Fibroblast of the conjunctiva (primary cell): ENCODE results near the gene ZNF778.
"Not testable (repeated sequence)": the region's sequence is repeated elsewhere in the genome, so short reads cannot be mapped to it uniquely, and the experiment has no call there.

Experiments used
- DNase-seq: peaks from one replicate; pipeline ENCODE4 v3.0.0-alpha.2; 2010; ENCODE audit warnings: low read depth

The ZNF778 gene

DNA sequence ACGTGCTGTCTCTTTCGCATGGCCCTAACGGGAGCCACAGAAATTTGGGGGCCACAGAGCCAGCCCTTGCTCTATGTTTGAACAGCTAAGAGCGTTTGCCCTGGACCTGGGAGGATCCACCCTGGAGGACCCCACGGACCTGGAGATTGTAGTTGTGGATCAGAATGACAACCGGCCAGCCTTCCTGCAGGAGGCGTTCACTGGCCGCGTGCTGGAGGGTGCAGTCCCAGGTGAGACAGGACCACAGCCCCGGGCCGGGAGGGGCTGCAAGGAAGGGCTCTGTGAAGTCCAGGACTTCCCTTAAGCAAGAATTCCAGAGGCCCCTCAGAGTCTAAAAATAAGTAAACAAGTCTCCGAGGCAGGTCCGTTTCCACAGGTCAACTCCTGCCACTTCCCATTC, 34.0 kb upstream of the ZNF778 start:
- no peak for DNase-seq

DNA sequence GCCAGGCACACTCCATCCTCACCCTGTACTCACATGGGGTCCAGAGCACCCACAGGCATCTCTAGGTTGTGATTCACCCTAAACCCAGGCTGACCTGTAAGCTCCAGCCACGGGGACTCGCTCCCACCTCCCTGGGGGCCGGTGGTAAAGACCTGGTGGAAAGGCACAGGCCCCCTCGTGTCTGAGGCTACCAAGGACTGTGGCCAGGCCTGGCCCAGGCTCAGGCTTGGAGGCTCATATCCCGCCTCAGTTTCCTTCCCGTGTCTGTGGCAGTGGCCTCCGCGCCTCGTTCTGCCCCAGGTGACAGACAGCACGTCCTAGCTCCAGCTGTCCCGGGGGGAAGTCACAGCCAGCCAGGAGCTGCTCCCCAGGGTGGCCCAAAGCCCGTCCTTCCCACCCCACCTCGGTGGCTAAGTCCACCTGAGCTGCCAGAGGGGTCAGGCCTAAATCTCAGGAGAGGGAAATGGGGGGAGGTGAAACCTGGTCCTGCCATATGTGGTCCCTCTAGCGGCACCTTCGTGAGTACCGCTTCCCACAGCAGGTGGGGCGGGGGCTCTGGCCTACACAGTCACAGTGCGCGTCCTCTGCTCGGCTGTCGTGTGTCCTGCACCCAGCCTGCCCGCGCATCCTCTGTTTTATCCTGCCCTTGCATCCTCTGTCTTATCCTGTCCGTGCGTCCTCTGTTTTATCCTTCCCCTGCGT, 33.4 kb upstream of the ZNF778 start:
- DNase-seq: no peak

DNA sequence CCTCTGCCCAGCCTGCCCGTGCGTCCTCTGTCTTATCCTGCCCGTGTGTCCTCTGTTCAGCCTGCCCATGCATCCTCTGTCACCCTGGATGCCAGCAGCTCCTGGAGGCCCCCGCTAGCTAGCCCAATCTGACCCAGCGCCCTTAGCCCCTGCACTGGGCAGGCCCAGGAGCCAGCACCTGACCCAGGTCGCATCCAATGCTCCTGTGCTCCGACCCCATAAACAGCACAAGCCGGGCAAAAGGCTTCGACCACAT, 32.9 kb upstream of the ZNF778 start:
- no peak for DNase-seq

DNA sequence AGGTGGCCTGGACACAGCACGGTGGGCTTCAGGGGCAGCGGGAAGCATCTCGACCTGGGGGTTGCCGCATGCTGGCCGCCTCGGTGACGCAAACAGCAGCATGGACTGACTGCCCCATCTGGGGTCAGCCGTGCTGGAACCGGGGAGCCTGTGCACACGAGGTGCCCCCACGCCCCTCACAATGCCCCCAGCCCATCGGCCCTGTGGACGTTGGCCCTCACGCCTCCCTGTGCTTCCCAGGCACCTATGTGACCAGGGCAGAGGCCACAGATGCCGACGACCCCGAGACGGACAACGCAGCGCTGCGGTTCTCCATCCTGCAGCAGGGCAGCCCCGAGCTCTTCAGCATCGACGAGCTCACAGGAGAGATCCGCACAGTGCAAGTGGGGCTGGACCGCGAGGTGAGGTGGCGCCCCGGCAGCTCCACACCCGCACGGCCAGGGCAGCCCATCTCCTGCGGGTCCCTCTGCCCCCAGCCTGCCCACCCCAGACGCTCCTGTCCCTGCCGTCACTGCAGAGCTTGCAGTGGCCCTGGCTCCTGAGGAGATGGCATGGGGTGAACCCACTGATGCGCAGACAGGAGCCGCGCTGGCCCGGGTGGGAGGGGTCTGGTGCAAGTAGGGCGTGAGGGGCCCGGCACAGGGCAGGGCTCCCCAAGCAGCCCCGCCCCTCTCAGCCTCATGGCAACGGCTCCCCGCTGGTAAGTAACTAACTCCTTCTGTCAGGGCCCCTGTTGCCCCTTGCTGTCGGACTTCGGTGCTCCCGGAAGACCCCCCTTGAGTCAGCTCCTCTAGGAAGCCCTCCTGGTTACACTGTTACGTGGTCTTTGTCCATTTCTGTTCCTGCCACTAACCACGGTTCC, 32.3 kb upstream of the ZNF778 start:
- no peak for DNase-seq

DNA sequence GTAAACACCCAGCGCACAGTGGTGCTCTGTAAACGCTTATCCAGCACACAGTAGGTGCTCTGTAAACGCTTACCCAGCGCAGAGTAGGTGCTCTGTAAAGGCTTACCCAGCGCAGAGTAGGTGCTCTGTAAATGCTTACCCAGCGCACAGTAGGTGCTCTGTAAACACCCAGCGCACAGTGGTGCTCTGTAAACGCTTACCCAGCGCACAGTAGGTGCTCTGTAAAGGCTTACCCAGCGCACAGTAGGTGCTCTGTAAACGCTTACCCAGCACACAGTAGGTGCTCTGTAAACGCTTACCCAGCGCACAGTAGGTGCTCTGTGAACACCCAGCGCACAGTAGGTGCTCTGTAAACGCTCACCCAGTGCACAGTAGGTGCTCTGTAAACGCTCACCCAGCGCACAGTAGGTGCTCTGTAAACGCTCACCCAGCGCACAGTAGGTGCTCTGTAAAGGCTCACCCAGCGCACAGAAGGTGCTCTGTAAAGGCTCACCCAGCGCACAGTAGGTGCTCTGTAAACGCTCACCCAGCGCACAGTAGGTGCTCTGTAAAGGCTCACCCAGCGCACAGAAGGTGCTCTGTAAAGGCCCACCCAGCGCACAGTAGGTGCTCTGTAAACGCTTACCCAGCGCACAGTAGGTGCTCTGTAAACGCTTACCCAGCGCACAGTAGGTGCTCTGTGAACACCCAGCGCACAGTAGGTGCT, 31.5 kb upstream of the ZNF778 start:
- not testable (repeated sequence) for DNase-seq

DNA sequence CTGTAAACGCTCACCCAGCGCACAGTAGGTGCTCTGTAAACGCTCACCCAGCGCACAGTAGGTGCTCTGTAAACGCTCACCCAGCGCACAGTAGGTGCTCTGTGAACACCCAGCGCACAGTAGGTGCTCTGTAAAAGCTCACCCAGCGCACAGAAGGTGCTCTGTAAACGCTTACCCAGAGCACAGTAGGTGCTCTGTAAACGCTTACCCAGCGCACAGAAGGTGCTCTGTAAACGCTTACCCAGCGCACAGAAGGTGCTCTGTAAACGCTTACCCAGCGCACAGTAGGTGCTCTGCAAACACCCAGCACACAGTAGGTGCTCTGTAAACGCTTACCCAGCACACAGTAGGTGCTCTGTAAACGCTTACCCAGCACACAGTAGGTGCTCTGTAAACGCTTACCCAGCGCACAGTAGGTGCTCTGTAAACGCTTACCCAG, 30.9 kb upstream of the ZNF778 start:
- not testable (repeated sequence) for DNase-seq

DNA sequence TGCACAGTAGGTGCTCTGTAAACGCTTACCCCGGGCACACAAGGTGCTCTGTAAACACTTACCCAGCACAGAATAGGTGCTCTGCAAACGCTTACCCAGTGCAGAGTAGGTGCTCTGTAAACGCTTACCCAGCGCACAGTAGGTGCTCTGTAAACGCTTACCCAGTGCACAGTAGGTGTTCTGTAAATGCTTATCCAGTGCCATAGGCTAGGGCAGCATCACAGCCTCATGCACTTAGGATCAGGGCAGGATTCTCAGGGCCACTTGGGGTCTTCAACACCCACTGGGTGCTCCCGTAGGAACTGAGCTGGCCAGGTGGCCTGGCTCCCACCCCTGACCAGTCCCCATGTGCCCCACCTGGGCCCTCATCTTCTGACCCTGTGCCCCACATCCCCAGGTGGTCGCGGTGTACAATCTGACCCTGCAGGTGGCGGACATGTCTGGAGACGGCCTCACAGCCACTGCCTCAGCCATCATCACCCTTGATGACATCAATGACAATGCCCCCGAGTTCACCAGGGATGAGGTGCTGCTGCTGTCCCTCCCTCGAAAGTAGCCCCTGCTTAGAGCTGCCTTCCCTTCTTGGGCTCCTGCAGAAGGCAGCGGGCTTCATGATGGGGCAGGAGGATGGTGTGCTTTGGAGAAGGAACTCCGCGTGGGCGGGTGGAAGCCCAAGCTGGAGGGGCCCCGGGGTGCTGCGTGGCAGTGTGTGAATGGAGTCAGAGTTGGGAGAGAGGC, 30.3 kb upstream of the ZNF778 start:
- no peak for DNase-seq

DNA sequence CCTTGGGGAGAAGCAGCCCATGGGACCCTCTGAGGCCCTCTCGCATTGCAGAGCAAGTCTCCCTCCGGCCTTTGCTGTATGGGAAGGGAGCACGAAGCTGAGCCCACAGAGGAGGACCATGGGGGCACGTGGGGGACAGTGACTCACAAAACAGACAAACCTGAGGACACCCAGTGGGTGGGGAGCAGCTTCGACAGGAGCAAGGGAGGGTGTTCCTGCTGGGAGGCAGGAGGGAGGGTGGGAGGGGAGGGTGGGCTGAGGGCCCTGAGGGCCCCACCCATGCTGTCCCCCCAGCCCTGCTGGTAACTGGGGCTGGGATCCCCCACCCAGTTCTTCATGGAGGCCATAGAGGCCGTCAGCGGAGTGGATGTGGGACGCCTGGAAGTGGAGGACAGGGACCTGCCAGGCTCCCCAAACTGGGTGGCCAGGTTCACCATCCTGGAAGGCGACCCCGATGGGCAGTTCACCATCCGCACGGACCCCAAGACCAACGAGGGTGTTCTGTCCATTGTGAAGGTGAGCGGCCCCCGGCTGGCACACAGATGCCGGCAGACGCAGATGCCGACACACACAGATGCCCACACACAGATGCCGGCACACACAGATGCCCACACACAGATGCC, 29.6 kb upstream of the ZNF778 start:
- no peak for DNase-seq

DNA sequence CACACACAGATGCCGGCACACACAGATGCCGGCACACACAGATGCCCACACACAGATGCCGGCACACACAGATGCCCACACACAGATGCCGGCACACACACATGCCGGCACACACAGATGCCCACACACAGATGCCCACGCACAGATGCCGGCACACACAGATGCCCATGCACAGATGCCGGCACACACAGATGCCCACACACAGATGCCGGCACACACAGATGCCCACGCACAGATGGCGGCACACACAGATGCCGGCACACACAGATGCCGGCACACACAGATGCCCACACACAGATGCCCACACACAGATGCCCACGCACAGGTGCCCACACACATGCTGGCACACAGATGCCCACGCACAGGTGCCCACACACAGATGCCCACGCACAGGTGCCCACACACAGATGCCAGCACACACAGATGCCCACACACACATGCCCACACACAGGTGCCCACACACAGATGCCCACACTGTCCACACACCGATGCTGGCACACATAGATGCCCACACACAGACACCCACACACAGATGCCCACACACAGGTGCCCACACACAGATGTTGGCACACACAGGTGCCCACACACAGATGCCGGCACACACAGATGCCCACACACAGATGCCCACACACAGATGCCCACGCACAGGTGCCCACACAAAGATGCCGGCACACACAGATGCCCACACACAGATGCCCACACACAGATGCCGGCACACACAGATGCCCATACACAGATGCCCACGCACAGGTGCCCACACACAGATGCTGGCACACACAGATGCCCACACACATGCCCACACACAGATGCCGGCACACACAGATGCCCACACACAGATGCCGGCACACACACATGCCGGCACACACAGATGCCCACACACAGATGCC, 28.8 kb upstream of the ZNF778 start:
- not testable (repeated sequence) for DNase-seq

DNA sequence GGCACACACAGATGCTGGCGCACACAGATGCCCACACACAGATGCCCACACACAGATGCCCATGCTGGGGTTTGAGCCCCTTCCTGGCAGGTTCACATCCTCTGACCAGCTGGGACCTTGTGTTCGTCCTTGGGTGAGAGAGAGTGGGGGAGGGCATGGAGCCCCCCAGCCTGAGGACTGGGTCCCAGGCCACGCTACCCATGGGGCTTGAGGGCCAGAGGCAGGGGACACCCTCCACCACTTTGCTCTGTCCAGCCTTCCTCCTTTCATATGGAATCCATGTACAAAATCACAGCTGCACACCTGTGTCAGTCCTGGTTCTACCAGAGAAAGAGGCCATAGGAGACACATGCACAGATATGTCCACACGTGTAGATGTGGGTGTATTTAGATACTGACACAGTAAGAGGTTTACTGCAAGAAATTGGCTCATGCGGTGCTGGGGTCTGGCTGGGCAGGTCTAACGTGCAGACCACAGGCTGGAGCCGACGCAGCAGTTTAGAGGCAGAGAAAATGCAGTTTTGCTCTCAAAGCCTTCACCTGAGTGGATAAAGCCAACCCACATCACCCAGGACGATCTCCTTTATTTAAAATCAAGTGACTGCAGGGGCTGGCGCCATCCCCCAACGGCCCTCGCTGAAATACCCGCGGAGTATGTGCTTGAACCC, 28.0 kb upstream of the ZNF778 start:
- no peak for DNase-seq

DNA sequence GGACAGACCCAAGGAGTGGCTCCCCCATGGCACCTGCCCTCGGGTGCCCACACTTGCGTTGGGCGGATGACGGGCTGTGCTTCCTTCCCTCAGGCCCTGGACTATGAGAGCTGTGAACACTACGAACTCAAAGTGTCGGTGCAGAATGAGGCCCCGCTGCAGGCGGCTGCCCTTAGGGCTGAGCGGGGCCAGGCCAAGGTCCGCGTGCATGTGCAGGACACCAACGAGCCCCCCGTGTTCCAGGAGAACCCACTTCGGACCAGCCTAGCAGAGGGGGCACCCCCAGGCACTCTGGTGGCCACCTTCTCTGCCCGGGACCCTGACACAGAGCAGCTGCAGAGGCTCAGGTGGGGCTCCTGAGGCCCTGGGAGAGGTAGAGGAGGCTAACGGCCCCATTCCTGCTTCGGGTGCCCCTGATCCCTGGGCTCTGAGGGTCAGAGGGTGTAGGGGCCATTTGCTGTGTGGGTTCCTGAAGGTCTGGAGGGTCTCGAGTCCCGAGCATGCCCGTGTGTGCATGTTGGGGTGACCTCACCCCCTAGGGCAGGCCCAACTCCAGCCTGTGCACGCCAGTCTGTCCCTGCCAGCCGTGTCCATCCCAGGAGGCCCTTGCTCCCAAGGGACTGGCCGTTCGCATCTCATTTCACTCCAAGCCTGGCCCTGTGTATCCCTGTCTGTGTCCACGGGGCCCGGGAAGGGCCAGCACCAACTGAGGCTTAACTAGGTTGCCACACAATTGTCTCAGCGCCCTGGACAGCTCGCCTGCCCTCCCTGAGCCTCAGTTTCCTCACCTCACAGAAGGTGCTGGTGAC, 27.1 kb upstream of the ZNF778 start:
- DNase-seq: no peak

DNA sequence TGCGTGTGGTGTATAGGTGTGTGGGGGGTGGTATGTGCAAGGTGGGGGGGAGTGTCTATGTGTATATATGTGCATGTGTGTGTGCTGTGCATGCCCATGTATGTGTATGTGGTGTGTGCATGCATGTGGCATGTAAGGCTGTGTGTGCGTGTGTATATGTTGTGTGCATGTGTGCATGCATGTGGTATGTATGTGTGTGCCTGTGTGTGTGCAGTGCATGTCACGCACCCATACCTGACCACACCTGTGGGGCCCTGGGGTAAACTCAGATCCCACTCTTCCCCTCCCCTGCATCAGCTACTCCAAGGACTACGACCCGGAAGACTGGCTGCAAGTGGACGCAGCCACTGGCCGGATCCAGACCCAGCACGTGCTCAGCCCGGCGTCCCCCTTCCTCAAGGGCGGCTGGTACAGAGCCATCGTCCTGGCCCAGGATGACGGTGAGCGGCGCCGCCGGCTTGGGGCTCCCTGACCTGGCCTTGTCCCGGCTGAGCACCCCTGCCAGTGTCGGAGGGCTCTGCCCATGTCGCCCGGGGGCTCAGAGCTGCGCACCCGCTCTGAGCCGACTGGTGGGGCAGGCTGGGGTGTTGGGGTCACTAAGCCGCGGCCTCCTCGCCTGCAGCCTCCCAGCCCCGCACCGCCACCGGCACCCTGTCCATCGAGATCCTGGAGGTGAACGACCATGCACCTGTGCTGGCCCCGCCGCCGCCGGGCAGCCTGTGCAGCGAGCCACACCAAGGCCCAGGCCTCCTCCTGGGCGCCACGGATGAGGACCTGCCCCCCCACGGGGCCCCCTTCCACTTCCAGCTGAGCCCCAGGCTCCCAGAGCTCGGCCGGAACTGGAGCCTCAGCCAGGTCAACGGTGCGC, 26.2 kb upstream of the ZNF778 start:
- DNase-seq: no peak

DNA sequence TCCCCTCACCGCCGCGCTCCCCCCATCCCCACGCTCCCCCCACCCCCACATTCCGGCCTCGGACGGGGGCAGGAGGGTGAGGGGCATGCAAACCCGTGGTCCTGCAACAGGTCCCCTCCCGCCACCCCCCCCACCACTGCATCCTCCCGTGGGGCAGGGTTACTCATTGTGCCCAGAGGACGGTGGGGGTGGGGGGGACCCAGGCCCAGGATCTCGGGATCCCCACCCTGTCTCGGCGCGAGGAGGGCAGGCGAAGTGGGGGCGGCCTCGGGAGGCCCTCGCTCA, 25.7 kb upstream of the ZNF778 start:
- DNase-seq: no peak

DNA sequence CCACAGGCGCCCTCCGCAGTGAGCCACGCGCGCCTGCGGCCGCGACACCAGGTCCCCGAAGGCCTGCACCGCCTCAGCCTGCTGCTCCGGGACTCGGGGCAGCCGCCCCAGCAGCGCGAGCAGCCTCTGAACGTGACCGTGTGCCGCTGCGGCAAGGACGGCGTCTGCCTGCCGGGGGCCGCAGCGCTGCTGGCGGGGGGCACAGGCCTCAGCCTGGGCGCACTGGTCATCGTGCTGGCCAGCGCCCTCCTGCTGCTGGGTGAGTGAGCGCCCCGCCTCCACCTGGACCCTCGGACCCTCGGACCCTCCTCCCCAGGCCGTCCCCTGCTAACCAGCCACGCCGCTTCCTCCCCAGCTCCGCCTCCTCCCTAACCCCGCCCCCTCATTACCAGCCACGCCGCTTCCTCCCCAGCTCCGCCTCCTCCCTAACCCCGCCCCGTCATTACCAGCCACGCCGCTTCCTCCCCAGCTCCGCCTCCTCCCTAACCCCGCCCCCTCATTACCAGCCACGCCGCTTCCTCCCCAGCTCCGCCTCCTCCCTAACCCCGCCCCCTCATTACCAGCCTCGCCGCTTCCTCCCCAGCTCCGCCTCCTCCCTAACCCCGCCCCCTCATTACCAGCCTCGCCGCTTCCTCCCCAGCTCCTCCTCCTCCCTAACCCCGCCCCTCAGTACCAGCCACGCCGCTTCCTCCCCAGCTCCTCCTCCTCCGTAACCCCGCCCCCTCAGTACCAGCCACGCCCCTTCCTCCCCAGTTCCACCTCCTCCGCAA, 25.1 kb upstream of the ZNF778 start:
- DNase-seq: peak; percentile 71

DNA sequence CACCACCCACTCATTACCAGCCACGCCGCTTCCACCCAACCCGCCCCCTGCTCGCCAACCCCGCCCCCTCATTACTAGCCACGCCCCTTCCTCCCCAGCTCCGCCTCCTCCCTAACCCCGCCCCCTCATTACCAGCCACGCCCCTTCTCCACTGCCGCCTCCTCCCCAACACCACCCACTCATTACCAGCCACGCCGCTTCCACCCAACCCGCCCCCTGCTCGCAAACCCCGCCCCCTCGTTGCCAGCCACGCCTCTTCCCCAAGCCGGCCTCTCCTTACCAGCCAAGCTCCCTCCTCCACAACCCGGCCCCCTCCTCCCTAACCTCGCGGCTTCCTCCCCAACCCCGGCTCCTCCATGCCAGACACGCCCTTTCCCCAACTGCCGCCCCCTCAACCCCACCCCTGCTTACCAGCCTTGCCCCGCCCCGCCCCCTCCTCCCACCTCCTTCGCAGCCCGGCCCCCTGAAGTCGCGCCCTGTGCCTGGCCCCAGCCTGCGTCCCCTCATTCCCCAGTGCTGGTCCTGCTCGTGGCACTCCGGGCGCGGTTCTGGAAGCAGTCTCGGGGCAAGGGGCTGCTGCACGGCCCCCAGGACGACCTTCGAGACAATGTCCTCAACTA, 24.4 kb upstream of the ZNF778 start:
- DNase-seq: peak; percentile 51

DNA sequence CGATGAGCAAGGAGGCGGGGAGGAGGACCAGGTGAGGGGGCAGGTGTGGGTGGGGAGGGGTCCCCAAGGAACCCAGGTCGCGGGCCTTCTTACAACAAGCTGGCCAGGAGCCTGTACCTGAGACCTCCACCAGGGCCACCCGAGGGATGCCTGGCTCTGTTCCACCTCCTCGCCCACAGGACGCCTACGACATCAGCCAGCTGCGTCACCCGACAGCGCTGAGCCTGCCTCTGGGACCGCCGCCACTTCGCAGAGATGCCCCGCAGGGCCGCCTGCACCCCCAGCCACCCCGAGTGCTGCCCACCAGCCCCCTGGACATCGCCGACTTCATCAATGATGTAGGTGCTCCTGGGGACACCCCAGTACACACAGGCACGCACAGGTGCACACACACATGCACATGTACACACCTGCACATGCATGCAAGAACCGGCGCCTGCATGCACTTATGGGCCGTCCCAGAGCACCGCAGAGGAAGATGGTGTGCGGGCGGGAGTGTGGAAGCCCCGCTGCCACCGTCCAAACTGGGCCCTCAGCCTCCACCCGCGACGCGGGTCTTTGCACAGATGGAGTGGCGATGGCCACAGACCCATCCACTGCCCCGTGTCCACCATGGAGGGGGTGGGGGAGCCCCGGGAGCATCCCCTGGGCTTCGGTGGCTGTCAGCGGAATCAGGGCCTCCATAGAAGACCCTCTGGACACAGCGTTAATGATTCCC, 23.8 kb upstream of the ZNF778 start:
- DNase-seq: no peak
